K562 (cell line): ENCODE measurements around the gene HSPA1B. TPM values are rescaled to one million over a fixed set of nuclear protein-coding genes. Genes with fewer than 3 reads are reported as not detected.

Source experiments
- ATAC-seq: fragments of 200-7000 bp; cut with Tn5 transposase; 3 replicates; pipeline ENCODE4 v1.9.1; 2020; ENCODE audit warnings: moderate library complexity
- BruUV-seq: library from RNA; stranded (reverse); fragments of 400-500 nt; replicated peaks from 2 replicates; lab custom pipeline; 2021; lab: Mats Ljungman, UMichigan
- CTCF ChIA-PET: fragments of 300-600 bp; formaldehyde crosslinking; extraction: SDS; loops from one replicate; lab custom pipeline; 2021; ENCODE audit warnings: low intra/inter-chr PET ratio; lab: Yijun Ruan, JAX
- POLR2A ChIA-PET: fragments of 300-600, 350-650 bp; sonication (Branson Sonifier 250); formaldehyde crosslinking; extraction: SDS; loops from one replicate; lab custom pipeline; 2021; ENCODE audit warnings: antibody characterized with exemption, inconsistent platforms; lab: Yijun Ruan, JAX
- DNase-seq, 4 experiments: peaks; one replicate each; pipeline versions ENCODE4 v3.0.0 to v3.0.0-alpha.2; 2011 to 2018; ENCODE audit warnings: low spot score in 3 of 4, mixed read lengths in 3 of 4; ENCODE audit errors: extremely low read depth in 1 of 4
- FAIRE-seq: peaks from 2 replicates; lab custom pipeline; 2011; peaks lifted over from hg19 to GRCh38; lab: Jason Lieb, UNC
- H2AFZ ChIP-seq: 2 replicates; pipeline ENCODE4 v1.6.0; 2011; ENCODE audit warnings: low read depth, low read length, control low read depth, inconsistent platforms
- H3K27ac ChIP-seq: fragments of 200-600 bp; 3 replicates; pipeline ENCODE4 v1.8.0; 2011; ENCODE audit warnings: low read depth, mild to moderate bottlenecking, control low read depth, inconsistent platforms, low read length, moderate library complexity, mixed read lengths; ENCODE audit errors: extremely low read depth
- H3K27me3 ChIP-seq, 2 experiments: fragments of 300-600 bp in 1 of 2; 2 replicates in 1 of 2; 3 replicates in 1 of 2; pipeline versions ENCODE4 v1.6.0 to v1.8.0; 2011; ENCODE audit warnings: inconsistent platforms in 2 of 2, low read length in 2 of 2, mild to moderate bottlenecking in 1 of 2, mixed read lengths in 1 of 2, moderate library complexity in 1 of 2; ENCODE audit not compliant: control insufficient read depth in 2 of 2, insufficient read depth in 2 of 2
- H3K36me3 ChIP-seq: fragments of 300-600 bp; 3 replicates; pipeline ENCODE4 v1.8.0; 2011; ENCODE audit warnings: mild to moderate bottlenecking, low read length, inconsistent platforms; ENCODE audit not compliant: control insufficient read depth, insufficient read depth
- H3K4me1 ChIP-seq, 2 experiments: fragments of 200-600 bp in 1 of 2; replicated peaks in 1 of 2; 2 replicates in 1 of 2; 3 replicates in 1 of 2; pipeline versions ENCODE4 v1.5.1 to v1.8.0; 2011; ENCODE audit warnings: inconsistent platforms in 2 of 2, low read length in 2 of 2, mild to moderate bottlenecking in 1 of 2, mixed read lengths in 1 of 2, moderate library complexity in 1 of 2; ENCODE audit not compliant: control insufficient read depth in 2 of 2, insufficient read depth in 2 of 2
- H3K4me2 ChIP-seq: 2 replicates; pipeline ENCODE4 v1.6.1; 2011; ENCODE audit warnings: low read length, control low read depth, inconsistent platforms, mixed read lengths; ENCODE audit not compliant: insufficient read depth
- H3K4me3 ChIP-seq: fragments of 200-600 bp; sonication (generic), shearing (Covaris generic); 2 replicates; pipeline ENCODE4 v1.5.1; 2016; ENCODE audit warnings: control low read depth, inconsistent platforms
- H3K79me2 ChIP-seq: fragments of 200-600 bp; 3 replicates; pipeline ENCODE4 v1.8.0; 2011; ENCODE audit warnings: low read length, inconsistent platforms; ENCODE audit not compliant: control insufficient read depth, insufficient read depth
- H3K9ac ChIP-seq, 2 experiments: 2 replicates each; pipeline versions ENCODE4 v1.6.0 to v1.6.1; 2011; ENCODE audit warnings: low read depth in 2 of 2, low read length in 2 of 2, control low read depth in 1 of 2, inconsistent platforms in 1 of 2, mild to moderate bottlenecking in 1 of 2, mixed read lengths in 1 of 2; ENCODE audit not compliant: insufficient read depth in 1 of 2
- H3K9me1 ChIP-seq: one replicate; pipeline ENCODE4 v1.6.0; 2011; ENCODE audit warnings: inconsistent platforms, mild to moderate bottlenecking, low read length, moderate library complexity; ENCODE audit not compliant: control insufficient read depth, insufficient read depth
- H3K9me3 ChIP-seq: replicated peaks from 2 replicates; pipeline ENCODE4 v1.5.1; 2011; ENCODE audit warnings: low read depth, low read length, inconsistent platforms; ENCODE audit not compliant: control insufficient read depth, insufficient read depth
- H4K20me1 ChIP-seq: replicated peaks from 2 replicates; pipeline ENCODE4 v1.6.1; 2011; ENCODE audit warnings: low read length, inconsistent platforms, mixed read lengths; ENCODE audit not compliant: control insufficient read depth, insufficient read depth
- GABPA ChIP-seq: fragments of 200-800 bp; sonication (Bioruptor generic); conservative IDR thresholded peaks from 2 replicates; pipeline ENCODE4 v1.6.1; 2016; ENCODE audit warnings: low read depth, missing genetic modification characterization, missing compliant biosample characterization
- ZBTB7A ChIP-seq: IDR thresholded peaks from 2 replicates; pipeline ENCODE4 v1.6.1; 2011; ENCODE audit warnings: low read depth, mild to moderate bottlenecking, low read length, moderate library complexity, borderline replicate concordance; ENCODE audit not compliant: control insufficient read depth
- WGBS: fragments of 100-300 bp; shearing (Covaris generic); methylation state at CpG from one replicate; pipeline ENCODE4 v1.1.6; 2016; ENCODE audit warnings: low coverage, mixed read lengths; ENCODE audit not compliant: insufficient coverage; ENCODE audit errors: missing lambda C conversion rate; 5-methylcytosine and 5-hydroxymethylcytosine counted together
- in situ Hi-C: fragments of 300-500 bp; cut with MboI; formaldehyde crosslinking; loops from 4 replicates; pipeline ENCODE4 v1.15.0; 2018; ENCODE audit warnings: inconsistent platforms, mixed read lengths
- intact Hi-C: fragments of 100-400 bp; cut with micrococcal nuclease; formaldehyde crosslinking; loops from 2 replicates; pipeline ENCODE4 v1.14.2; 2022
- polyA plus RNA-seq, 8 experiments: library from polyadenylated mRNA; depleted of rRNA in 4 of 8; stranded (reverse) in 5 of 8; unstranded in 3 of 8; fragments of >200 nt; fragmentation: Nextera tagmentation in 2 of 8; fragmentation: Illumina TruSeq in 1 of 8; extraction: Ambion mirVana in 2 of 8; extraction: Trizol in 1 of 8; gene quantifications; 2 replicates each; pipeline versions ENCODE4 v1.2.1 to v1.2.3, GENCODE V29; 2011 to 2014; ENCODE audit warnings: inconsistent platforms in 1 of 8, missing spikeins in 1 of 8
- total RNA-seq, 7 experiments: library from RNA; depleted of rRNA in 6 of 7; stranded (reverse); fragments of >200 nt in 6 of 7; fragmentation: Illumina TruSeq in 2 of 7; extraction: Trizol in 2 of 7; gene quantifications; 2 replicates each; pipeline versions ENCODE4 v1.2.1 to v1.2.3, GENCODE V29; 2011 to 2021; ENCODE audit warnings: low replicate concordance in 1 of 7
- TF ChIP-seq, protein P1 (sequence below): fragments of 450-650 bp; IDR thresholded peaks from 2 replicates; pipeline ENCODE4 v1.6.1; 2018; ENCODE audit not compliant: partially characterized antibody

Gene HSPA1B
- total and polyA plus RNA-seq, 9 of the 15 experiments (the other 6 are each of a cell fraction or from before 2014, with no cell fraction given) = 0.27 to 227 (median 51.2) TPM

DNA sequence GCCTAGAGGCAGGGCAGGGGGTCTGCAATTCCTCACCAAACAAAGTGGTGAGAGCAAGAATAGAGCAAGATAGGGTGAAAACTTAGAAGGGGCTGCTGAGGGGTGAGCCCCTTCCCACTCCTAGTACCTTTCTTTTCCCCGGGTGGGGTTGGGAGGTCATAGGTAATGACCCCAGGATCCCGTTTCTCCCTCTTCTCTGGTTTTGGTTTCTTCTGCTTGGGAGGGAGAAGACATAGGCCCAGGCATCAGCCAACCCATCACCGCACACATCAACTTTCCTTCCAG, 35.5 kb upstream of the HSPA1B start:
- Histone ChIP-seq H3K4me3 (no peak overlapping the region), H3K9ac (peak overlapping the region in 1 of 2 experiments; percentile 80; a peak in 2 of 4 replicates), H3K27ac (0 out of 3 replicates have a peak overlapping the region, but pooled peaks have one; percentile 28), H3K36me3 (peaks cover 70% of the 10 kb centered on the region), H3K27me3 (no peaks in the 10 kb centered on the region), H2AFZ (no peak overlapping the region), H4K20me1 (0 out of 2 replicates have a peak, but pooled peaks cover 3% of the 10 kb centered on the region), H3K79me2 (peaks cover 59% of the 10 kb centered on the region), H3K9me1 (no peaks in the 10 kb centered on the region), H3K4me1 (peaks cover 17 to 44% of the 10 kb centered on the region in 2 experiments), H3K4me2 (no peak overlapping the region), H3K9me3 (no peaks in the 10 kb centered on the region)
- intact Hi-C loops (no loop called here), in situ Hi-C loops (no loop called here)
- ATAC-seq (no peak), DNase-seq (peak in 3 of 4 experiments; percentile 17 to 18 (median 17)), FAIRE-seq (no peak)
- TF ChIP-seq, protein P1, sequence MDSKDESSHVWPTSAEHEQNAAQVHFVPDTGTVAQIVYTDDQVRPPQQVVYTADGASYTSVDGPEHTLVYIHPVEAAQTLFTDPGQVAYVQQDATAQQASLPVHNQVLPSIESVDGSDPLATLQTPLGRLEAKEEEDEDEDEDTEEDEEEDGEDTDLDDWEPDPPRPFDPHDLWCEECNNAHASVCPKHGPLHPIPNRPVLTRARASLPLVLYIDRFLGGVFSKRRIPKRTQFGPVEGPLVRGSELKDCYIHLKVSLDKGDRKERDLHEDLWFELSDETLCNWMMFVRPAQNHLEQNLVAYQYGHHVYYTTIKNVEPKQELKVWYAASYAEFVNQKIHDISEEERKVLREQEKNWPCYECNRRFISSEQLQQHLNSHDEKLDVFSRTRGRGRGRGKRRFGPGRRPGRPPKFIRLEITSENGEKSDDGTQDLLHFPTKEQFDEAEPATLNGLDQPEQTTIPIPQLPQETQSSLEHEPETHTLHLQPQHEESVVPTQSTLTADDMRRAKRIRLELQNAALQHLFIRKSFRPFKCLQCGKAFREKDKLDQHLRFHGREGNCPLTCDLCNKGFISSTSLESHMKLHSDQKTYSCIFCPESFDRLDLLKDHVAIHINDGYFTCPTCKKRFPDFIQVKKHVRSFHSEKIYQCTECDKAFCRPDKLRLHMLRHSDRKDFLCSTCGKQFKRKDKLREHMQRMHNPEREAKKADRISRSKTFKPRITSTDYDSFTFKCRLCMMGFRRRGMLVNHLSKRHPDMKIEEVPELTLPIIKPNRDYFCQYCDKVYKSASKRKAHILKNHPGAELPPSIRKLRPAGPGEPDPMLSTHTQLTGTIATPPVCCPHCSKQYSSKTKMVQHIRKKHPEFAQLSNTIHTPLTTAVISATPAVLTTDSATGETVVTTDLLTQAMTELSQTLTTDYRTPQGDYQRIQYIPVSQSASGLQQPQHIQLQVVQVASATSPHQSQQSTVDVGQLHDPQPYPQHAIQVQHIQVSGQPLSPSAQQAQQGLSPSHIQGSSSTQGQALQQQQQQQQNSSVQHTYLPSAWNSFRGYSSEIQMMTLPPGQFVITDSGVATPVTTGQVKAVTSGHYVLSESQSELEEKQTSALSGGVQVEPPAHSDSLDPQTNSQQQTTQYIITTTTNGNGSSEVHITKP = peak; percentile 86
- TF ChIP-seq ZBTB7A (0 out of 2 replicates have a peak, but pooled peaks have one; percentile 14), GABPA (tag) (no peak)
- CTCF ChIA-PET = no interaction called here
- POLR2A ChIA-PET = interaction anchor here (0.6 to 4.8 kb wide), 14 partner anchors 13 to 1061 kb away, joined by 3 to 47 read pairs (median 4); partner anchors contain the start of genes GPANK1, HSPA1A, HSPA1L and LSM2
- WGBS = 81% methylated on average over 3 of the region's 3 CpGs
- BruUV-seq = no TSS peak
